Heart left ventricle (tissue), 13 donors: ENCODE results near the gene COL1A1.

ENCODE experiments used
- POLR2A ChIP-seq, 2 donors: fragments of 450-650 bp; IDR thresholded peaks; one replicate each; pipeline ENCODE4 v1.6.1; 2017; ENCODE audit warnings: antibody characterized with exemption in 2 of 2, mild to moderate bottlenecking in 2 of 2, moderate library complexity in 2 of 2
- TF ChIP-seq, protein P1 (sequence below), 12 donors: fragments of 200-600 bp; sonication (generic) in 4 of 12; IDR thresholded peaks; one replicate each; pipeline versions ENCODE4 v1.5.0 to v1.8.0; 2018 to 2022; ENCODE audit warnings: antibody characterized with exemption in 12 of 12, mild to moderate bottlenecking in 5 of 12
- donor health status: ischemic (EF 13 %, LVEDD 7.1; RV severe dilation, severe dysfunction).
- donor health status: DM: no; HTN: yes; CAD: no.
- donor health status: DM: no; HTN: no; CAD: no.
- donor health status: ischemic (EF 25% LVEDD 6.9; RV normal size, moderate dysfunction).
- donor health status: ischemic (EF 25% LVEDD 5.7; RV mildly dilated, moderate dysfunction).
- donor health status: ischemic (EF 35%, LVEDD 5.7; RV mildly dilated, moderate dysfunction).
- donor health status: nonischemic (EF 11% LVEDD 7.7; RV severe dilation, severe dysfunction).
- donor health status: DM: yes; HTN: yes; CAD: no.
- donor health status: PGD.
- donor health status: ischemic (EF 29% LVEDD 5.4; RV normal size, mild dysfunction).
- donor health status: nonischemic (EF 23%, LVEDD 6.1; RV moderate dilation, normal function).

DNA sequence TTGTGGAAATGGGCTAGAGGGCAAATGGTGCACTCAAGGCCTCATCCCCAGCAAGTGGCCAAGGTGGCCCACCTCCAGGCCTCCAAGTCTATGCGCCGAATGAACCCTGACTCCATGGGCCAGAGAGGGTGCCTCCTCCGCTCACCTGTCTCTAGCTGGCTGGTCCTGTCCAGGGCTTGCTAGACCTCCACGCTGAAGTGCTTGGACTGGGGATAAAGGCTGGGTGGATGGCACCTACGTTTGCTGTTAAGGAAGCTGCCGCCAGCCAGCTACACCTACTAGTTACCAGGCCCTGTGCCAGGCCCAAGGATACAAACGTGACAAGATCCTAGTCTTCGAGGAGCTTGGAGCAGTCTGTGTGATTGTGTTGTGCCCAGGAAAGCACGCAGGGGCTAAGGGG, 36.4 kb downstream of the COL1A1 start:
- TF ChIP-seq, protein P1, sequence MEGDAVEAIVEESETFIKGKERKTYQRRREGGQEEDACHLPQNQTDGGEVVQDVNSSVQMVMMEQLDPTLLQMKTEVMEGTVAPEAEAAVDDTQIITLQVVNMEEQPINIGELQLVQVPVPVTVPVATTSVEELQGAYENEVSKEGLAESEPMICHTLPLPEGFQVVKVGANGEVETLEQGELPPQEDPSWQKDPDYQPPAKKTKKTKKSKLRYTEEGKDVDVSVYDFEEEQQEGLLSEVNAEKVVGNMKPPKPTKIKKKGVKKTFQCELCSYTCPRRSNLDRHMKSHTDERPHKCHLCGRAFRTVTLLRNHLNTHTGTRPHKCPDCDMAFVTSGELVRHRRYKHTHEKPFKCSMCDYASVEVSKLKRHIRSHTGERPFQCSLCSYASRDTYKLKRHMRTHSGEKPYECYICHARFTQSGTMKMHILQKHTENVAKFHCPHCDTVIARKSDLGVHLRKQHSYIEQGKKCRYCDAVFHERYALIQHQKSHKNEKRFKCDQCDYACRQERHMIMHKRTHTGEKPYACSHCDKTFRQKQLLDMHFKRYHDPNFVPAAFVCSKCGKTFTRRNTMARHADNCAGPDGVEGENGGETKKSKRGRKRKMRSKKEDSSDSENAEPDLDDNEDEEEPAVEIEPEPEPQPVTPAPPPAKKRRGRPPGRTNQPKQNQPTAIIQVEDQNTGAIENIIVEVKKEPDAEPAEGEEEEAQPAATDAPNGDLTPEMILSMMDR (IDR thresholded peaks at IDR 0.05), result no peak
- TF ChIP-seq POLR2A (IDR thresholded peaks at IDR 0.05), result no peak
